HPDE6-E6E7 (cell line): Measurements from ENCODE around the gene HNF4A.
"Not testable (repeated sequence)": the region's sequence is repeated elsewhere in the genome, so short reads cannot be mapped to it uniquely, and the experiment has no call there.

Experiments
- DNase-seq: peaks from one replicate; pipeline ENCODE4 v3.0.0; 2011; ENCODE audit warnings: missing footprints; ENCODE audit errors: extremely low spot score

The HNF4A gene

DNA sequence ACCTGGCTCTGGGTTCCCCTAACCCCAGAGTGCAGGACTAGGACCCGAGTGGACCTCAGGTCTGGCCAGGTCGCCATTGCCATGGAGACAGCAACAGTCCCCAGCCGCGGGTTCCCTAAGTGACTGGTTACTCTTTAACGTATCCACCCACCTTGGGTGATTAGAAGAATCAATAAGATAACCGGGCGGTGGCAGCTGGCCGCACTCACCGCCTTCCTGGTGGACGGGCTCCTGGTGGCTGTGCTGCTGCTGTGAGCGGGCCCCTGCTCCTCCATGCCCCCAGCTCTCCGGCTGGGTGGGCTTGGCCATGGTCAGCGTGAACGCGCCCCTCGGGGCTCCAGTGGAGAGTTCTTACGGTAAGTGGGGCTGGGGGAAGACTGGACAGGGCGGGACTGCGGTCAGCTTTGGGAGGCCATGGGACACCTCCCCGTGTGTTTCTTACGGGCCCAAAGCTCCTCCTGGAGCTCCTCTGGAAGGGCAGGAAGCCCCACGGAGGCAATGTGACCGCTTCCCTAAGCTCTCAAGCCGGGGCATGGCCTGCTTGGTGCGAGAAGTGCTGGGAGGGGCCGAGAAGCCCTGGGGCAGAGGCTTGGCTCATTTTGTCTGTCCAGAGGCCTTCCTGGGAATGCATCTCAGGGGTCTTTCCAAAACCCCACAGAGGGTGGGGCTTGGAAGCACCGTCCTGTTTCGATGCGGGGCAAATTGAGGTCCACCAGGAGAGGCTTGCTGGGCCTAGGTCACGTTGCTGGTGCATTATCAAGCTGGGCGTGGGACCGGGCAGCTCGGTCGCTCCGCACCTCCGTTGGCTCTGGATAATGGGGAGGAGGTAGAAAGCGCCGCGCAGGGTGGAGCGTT, at the start of gene HNF4A:
HNF4A (plus strand) TSS at position 202 of the 855 bp plus-strand sequence; CDS start at position 308, 106 bp downstream.
- DNase-seq, result no peak

DNA sequence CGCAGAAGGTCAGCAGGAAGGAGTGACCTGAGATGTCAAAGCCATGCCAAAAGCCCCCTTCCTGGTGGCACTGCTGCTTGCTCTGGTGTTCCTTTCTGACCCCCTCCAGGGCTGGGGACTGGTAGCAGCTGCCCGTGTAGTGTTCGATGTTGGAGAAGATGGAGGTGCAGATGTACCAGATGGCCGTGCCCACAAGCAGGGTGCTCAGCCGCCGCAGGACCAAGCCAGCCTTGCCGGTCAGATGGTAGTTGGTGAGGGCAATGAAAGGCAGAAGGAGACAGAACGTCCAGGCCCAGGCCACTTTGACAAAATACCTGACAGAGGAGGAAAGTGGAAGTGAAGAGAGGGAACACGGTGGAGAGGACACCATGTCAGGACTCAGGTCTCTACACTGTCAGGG, 48.6 kb upstream of the HNF4A start:
- no peak for DNase-seq

DNA sequence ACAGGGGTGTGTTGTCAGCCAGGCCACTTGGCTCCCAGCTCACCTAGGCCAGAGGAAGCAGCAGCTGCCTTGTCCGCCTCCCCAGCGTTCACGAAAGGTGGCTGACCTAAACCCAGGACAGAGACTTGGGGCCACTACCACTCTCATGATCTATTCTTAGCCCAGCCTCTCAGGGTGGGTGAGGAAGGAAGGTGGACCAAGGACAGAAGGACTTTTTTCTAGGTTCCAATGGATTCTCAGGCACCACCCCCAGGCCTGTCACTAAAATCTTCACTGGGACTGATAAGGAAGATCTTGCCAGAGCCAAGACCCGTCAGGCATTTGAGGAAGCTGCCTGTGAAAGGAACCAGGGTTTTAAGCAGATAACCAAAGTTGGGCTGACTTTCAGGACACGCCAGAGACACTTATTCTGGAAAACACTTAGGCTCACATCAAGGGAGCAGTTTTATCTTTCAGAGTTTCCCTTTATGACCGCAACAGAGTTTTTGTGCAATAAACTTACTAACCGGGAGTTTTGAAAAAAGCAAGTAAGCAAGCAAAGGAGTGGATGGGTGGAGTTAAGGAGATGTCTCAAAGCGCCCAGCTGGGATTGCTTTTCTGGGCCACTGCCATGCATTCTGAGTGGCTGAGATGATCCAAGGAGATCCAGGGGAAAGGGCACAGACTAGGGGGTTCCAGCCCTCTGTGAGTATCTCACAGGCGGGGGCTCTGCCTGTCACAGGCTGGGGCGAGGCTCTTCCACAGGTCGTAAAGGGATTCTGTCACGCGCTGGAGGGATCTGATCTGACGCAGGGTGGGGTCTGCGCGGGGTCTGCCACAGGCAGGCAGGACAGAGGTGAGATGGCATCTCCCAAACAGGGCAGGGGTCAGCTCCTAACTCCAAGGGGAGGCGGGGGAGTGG, 45.5 kb upstream of the HNF4A start:
- no peak for DNase-seq

DNA sequence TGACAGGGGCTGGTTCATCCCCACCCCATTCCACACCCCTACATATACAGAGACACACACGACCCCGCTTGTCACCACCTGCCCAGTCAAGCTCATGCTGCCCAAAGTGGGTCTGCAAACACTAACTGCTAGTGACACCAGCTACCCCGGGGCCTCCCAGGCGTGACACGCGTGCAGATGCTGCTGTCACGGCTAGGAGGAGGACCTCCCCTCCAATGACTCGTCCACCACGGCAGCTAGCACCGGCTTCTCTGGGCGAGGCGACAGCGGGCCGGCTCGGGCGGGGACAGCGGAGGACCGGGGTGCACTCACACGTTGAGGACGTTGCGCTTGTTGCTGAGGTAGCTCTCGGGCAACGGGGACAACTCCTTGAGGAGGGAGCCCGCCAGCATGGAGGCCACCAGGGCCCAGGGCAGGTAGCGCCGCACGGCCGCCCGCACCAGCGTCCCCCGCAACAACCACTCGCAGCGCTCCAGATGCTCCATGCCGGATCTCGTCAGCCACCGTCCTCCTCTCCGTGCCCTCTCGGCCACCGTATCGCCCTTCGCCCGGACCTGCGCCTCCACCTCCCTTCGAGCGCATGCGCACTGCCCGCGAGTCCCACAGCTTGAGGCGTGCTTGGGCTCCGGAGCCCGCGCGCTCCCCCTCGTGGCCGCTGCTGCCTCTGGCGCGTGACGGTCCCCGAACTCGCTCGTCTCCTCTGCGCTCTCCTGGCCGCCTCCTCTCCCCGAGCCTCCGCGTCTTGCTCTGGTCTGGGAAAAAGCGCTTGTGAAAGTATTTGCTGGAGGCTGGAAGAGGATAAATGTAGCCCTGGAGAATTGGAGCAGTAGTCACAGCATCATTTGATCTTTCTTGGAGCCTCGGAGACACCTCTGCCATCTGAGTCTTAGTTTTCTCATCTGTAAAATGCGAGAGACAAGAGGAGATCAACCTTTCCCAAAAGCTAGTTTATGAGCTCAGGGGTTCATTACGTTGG, 44.5 kb upstream of the HNF4A start, which contains the start of gene FITM2:
FITM2 (minus strand) TSS at position 539 of the 976 bp plus-strand sequence; CDS start at position 485, 54 bp downstream.
- peak; percentile 100 for DNase-seq

DNA sequence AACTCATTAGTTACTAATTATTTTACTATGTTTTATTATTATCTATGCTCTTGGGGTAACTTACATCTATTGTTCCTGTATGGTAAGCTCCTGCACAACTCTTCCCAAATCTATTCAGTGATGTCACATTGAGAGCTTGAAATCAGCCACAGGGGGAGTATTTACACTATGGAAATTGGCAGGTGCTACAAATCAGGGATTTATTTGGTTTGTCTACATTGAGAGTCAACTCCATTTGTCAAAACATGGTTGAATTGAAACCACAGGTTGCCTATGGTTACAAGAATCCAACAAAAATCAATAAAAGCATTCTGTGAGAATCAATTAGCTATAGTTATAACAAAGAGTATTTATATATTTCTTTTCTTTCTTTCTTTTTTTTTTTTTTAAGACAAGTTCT, 40.6 kb upstream of the HNF4A start:
- DNase-seq, result no peak

DNA sequence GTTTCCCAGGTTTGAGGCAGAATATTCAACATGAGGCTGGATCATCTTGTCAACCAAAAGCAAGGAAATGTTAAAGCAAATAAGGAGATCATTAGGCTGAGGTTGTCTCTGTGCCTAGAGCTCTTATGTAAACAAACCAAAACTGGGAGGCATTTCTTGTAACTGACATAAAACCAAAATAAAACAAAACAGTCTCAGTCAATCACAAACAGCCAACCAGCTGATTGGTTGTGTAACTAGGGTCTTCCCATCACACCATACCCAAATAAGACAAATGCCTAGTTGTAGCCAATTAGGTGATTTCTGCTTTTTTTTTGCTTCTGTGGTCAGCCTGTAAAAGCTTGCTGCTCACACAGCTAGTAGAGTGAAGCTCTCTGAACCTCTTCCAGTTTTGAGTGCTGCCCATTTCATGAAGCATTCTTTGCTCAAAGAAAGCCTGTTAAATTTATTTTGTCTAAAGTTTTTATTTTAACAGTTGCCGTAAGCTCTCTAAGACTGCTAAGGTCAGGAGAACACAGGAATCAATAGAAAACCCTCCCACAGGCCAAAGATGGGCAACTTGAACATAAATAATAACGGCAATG, 35.6 kb upstream of the HNF4A start:
- DNase-seq, result no peak

DNA sequence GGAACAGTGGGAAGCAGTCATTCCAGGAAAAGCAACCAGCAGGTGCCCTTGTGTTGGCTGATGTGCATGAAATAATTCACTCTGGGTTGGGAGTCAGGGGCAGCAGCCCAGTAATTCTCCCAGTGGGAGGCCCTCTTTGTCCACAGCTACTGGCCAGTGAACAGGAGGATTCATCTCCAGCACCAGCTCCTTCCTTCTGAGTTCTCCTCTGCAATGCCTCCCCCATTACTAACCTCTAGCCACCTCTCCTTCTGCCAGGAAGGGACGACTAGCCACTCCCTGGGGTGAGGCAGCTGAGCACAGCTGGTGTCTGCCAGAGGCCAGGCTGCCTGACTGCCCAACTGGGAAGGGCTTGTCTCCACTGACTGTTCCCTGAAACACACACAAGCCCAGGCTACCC, 31.2 kb upstream of the HNF4A start:
- DNase-seq, result no peak

DNA sequence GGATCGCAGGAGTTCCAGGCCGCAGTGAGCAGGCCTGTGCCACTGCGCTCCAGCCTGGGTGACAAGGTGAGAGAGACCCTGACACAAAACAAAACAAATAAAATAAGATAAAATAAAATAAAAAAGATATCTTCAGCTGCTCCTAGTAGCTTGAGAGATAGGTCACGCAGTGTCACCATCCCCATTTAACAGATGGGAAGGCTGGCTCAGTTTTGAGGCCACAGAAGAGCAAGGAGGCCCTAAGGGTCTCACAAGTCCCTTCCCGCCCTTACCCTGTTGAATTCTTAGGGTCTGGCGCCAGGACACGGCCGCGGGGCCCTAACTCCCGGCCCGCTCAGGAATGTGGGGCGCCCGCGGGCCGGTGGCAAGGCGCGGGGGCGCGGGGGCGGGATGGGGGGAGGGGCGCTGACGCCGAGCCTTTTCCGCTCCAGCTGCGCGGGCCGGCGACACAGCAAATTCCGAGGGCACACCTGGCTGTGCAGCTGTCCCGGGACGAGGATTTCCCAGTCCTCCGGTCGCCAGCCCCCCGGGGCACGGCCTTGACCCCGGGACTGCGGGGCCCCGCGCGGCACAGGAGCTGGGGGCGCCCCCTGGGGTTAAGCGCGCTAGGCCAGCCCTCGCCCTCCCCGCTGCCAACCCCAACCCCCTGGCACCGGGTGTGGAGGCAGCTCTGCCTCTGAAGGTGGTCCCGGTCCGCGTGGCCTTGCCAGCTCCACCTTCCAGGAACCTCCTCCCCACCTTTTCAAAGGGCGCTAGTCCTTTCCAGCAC, 28.9 kb upstream of the HNF4A start:
- DNase-seq, result no peak

DNA sequence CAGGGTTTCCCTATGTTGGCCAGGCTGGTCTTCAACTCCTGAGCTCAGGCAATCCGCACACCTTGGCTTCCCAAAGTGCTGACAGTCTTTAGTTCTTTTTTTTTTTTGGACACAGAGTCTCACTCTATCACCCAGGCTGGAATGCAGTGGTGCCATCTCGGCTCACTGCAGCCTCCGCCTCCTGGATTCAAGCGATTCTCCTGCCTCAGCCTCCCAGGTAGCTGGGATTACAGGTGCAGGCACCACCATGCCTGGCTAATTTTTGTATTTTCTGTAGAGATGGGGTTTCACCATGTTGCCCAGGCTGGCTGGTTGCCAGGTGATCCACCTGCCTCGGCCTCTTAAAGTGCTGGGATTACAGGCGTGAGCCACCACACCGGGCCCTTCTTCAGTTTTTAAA, 27.8 kb upstream of the HNF4A start:
- DNase-seq, result not testable (repeated sequence)

DNA sequence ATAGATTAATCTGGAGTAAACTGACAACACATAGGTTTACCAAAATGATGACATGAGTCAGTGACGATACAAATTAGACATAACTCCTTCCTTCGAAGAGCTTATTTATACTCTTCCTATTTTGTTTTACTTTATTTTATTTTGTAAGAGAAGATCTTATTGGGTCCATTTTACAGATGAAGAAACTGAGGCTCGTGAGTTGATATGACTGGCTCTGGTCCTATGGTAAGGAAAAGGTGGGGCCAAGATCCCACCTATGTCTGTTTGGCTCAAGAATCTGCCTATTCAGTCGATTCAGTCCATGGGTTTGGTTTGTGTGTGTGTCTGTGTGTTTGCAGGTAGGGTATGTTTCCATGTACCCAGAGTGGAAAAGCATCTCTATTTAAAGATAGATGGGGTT, 27.1 kb upstream of the HNF4A start:
- no peak for DNase-seq

DNA sequence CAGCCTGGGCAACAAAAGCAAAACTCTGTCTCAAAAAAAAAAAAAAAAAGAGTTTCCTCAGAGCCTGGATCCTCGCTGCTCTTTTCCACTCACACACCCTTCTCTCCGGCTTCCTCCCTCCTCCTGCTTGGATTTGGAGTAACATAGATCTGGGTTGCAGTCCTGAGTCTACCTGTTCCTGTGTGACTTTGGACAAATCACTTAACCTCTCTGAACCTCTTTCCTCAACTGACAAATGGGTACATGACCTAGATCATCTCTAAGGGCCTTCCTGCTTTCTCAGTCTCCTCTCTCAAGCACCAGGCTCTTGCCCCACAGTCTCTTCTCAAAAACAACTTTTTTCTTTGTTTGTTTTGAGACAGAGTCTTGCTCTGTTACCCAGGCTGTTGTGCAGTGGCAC, 24.3 kb upstream of the HNF4A start:
- no peak for DNase-seq

DNA sequence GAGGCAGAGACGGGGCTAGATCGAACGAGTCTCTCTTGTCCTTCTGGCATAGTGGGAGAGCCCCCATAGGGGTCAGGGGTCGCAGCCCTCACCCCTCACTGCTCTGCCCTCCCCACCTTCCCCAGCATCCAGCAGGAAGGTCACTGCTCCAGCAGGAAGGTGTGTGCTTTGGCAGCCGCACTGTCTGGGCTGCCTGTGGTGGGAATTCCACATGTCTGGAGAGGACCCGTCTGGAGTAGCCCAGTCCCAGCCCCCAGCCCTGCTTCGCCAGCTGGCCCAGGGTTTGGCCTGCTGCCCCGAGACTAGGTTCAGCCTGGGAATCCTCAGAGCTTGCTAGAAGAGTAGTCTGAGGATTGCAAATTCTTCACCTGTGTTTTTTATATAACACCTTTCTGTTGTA, 21.2 kb upstream of the HNF4A start:
- DNase-seq, result no peak

DNA sequence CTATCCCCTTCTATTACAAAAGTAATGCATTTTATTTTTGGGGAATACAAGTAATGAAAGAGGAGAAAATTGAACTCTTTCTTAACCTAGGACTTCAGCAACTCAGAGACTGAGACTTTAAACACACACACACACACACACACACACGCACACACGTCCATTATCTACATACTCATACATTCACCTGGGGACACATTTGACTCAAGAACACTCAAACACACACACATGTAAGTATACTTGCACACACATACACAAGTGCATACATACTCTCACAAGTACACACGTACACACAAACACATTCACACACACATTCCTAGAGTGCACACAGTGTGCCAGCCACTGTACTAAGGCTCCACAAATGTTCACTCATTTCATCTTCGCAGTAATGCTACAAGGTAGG, 20.8 kb upstream of the HNF4A start:
- DNase-seq, result no peak

DNA sequence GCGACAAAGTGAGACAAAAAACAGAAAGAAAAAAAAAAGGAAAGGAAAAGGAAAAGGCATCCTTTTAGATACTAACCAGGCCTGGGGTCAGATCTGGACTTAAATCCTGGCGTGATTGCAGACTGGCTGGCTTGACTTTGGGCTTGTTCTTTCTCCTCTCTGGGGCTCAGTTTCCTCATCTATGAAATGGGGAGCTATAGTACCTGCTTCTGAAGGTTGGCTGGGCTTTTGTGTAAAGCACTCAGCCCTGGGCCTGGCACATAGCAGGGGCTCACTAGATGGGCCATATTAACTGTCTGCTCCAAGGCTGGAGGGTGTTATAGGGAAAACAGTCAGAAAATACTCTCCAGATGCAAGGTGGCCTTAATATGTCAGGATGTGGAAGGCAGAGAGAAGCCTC, 19.8 kb upstream of the HNF4A start:
- no peak for DNase-seq

DNA sequence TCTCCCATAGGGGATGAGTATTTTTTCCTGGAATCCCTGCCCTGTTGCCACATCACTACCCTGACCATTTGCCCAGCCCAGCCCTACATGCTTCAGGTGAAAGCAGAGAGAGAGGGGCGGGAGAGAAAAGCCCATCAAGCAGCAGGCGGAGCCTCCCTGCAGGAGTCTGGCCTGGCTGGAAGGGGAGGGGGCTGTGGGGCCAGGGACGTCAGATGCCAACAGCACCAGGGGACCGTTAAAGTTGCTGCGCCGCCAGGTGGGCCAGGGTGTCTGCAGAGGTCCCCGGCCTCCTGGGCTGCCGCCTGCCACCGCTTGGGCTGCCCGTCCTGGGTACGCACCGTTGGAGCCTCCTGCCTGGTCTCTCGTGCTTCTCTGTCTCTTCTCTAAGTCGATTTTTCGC, 19.4 kb upstream of the HNF4A start:
- DNase-seq, result no peak

DNA sequence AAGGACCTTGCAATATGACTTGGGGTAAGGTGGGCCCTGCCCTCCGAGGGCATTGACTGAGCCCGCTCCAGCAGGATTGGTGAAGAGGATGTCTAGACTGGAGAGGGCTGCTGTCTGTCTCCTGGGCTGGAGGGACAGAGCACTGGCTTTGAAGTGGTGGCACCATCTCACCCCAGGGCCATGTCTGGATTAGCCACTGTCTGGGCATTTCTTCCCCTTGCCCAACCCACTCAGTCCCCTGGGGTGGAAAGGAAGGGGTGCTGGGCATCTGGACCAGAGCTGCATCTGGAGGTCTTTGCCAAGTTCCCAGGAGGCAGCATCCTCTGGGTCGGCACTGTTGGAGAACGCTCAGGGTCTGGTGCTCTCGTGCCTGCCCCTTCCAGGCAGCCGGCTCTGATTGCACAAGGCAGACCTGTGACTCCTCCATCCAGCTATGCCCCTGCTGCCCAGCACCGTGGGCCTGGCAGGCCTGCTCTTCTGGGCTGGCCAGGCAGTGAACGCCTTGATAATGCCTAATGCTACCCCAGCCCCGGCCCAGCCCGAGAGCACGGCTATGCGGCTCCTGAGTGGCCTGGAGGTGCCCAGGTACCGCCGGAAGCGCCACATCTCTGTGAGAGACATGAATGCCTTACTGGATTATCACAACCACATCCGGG, 18.6 kb upstream of the HNF4A start, which contains the start of gene R3HDML:
R3HDML (plus strand) TSS at position 319 of the 656 bp plus-strand sequence; CDS start at position 434, 115 bp downstream.
- no peak for DNase-seq

DNA sequence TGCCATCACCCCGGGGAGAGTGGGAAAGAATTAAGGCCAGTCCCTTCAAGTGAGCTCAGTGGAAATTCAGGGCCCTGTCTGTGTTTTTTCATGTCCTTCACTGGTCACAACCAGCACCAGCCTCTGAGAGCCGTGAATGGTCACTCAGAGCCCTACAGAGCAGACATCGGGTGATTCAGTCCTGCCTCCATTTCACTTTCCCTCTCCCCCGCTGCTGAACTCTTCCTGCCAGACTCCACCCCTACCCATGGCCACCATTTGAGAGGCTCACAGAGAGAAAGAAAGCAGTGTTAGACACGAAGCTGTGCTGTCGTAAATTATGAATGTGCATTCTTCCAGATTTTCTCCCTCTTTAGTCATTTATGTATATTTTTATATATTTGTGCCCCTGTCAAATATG, 13.3 kb upstream of the HNF4A start:
- DNase-seq, result no peak

DNA sequence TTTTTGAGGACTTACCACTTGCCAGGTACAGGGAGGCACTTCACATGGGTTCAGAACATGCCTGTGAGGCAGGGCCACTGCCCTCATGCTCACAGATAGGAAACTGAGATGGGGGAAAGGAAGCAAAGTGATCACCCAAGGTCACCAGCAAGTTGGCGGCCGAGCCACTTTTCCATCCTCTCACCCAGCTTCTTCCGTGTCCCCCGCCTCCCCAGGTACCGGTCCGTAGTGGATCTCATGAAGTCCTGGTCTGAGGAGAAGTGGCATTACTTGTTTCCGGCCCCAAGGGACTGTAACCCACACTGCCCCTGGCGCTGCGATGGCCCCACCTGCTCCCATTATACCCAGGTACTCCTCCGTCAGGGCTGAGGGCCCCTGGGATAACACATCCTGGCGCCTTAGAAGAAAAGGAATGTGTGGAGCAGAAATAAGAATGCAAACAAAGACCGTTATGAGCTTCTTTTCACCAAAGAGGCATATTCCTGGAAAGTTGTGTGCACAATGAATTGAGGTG, 12.3 kb upstream of the HNF4A start:
- DNase-seq, result no peak

DNA sequence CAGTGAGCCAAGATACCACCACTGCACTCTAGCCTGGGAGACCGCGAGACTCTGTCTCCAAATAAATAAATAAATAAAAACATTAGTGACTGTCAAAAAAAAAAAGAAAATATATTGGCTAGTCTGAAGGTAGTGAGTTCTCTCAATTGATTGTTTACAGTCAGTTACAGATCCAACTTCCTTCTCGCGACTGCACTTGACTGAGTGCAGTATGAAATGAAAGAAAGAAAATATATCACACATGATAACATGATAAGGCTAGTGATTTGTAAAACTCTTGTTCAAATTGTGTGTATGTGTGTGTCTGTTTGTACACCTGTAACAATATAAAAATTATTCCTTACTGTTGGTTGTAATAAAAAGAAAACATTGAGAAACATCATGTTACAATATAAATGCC, 10.8 kb upstream of the HNF4A start:
- DNase-seq, result no peak
